NT2/D1 (cell line): ENCODE measurements around the gene OSBPL6.

ENCODE experiments used
- SUZ12 ChIP-seq: IDR thresholded peaks from 2 replicates; pipeline ENCODE4 v1.6.1; 2011; ENCODE audit not compliant: insufficient read length, insufficient read depth; ENCODE audit errors: extremely low read depth
- YY1 ChIP-seq: IDR thresholded peaks from 2 replicates; pipeline ENCODE4 v1.6.1; 2011; ENCODE audit not compliant: insufficient read length, insufficient read depth
- ZNF274 ChIP-seq: IDR thresholded peaks from 2 replicates; pipeline ENCODE4 v1.6.1; 2011; ENCODE audit warnings: mild to moderate bottlenecking, low read depth, low read length

GRCh38 chr2:178251151-178251955, 57.0 kb downstream of the OSBPL6 start:
- TF ChIP-seq YY1 (no peak), ZNF274 (no peak), SUZ12 (no peak)
